PC-9 (cell line): ENCODE data around the gene SLC18A3.

ENCODE experiments used
- EZH2 ChIP-seq: fragments of 200-600 bp; sonication (generic); IDR thresholded peaks from 2 replicates; pipeline ENCODE4 v1.8.0; 2017; ENCODE audit warnings: antibody characterized with exemption, low read depth
- TF ChIP-seq, protein P1 (sequence below): fragments of 200-600 bp; sonication (generic); conservative IDR thresholded peaks from 2 replicates; pipeline ENCODE4 v1.6.1; 2017; ENCODE audit warnings: mixed run types, antibody characterized with exemption, mild to moderate bottlenecking, moderate library complexity

DNA sequence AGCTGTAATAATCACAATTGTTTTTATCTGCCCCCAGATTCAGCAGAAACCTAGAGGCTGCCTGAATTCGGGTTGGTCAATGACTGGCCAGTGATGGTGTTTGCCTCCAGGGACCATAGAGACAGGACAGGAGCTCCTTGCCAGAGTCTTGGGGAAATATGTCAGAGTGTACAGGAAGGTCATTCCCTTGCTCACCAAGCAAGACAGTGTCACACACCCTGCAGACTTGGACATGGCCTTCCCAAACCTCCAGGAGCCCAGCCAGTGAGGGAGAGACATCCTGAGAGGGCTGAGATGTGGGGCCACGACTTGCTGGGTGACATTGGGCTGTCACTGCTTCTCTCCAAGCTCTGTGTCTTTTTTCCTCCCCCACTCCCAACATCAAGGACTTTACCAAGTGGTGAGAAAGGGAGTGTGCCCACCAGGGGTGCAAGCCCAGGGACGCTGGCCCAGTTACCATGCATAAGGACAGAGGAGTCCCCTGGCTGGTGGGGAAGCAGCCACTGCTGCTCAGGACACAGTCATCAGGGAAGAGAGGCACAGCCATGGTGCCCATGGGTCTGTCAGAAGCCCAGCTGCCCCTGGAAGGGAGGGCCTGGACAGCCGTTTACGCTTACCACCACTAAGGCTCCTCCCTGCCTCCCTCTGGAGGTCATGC, 44.1 kb downstream of the SLC18A3 start:
- TF ChIP-seq, protein P1, sequence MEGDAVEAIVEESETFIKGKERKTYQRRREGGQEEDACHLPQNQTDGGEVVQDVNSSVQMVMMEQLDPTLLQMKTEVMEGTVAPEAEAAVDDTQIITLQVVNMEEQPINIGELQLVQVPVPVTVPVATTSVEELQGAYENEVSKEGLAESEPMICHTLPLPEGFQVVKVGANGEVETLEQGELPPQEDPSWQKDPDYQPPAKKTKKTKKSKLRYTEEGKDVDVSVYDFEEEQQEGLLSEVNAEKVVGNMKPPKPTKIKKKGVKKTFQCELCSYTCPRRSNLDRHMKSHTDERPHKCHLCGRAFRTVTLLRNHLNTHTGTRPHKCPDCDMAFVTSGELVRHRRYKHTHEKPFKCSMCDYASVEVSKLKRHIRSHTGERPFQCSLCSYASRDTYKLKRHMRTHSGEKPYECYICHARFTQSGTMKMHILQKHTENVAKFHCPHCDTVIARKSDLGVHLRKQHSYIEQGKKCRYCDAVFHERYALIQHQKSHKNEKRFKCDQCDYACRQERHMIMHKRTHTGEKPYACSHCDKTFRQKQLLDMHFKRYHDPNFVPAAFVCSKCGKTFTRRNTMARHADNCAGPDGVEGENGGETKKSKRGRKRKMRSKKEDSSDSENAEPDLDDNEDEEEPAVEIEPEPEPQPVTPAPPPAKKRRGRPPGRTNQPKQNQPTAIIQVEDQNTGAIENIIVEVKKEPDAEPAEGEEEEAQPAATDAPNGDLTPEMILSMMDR, result no peak
- no peak for TF ChIP-seq EZH2
